GM12873 (cell line): ENCODE measurements around the gene DUSP16.

Experiments
- TF ChIP-seq, protein P1 (sequence below): IDR thresholded peaks from 2 replicates; pipeline ENCODE4 v1.5.1; 2012; ENCODE audit warnings: low read depth, mild to moderate bottlenecking, moderate library complexity, low read length, control low read depth; ENCODE audit not compliant: insufficient read depth; ENCODE audit errors: missing control alignments

DUSP16 gene, protein sequence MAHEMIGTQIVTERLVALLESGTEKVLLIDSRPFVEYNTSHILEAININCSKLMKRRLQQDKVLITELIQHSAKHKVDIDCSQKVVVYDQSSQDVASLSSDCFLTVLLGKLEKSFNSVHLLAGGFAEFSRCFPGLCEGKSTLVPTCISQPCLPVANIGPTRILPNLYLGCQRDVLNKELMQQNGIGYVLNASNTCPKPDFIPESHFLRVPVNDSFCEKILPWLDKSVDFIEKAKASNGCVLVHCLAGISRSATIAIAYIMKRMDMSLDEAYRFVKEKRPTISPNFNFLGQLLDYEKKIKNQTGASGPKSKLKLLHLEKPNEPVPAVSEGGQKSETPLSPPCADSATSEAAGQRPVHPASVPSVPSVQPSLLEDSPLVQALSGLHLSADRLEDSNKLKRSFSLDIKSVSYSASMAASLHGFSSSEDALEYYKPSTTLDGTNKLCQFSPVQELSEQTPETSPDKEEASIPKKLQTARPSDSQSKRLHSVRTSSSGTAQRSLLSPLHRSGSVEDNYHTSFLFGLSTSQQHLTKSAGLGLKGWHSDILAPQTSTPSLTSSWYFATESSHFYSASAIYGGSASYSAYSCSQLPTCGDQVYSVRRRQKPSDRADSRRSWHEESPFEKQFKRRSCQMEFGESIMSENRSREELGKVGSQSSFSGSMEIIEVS

DNA sequence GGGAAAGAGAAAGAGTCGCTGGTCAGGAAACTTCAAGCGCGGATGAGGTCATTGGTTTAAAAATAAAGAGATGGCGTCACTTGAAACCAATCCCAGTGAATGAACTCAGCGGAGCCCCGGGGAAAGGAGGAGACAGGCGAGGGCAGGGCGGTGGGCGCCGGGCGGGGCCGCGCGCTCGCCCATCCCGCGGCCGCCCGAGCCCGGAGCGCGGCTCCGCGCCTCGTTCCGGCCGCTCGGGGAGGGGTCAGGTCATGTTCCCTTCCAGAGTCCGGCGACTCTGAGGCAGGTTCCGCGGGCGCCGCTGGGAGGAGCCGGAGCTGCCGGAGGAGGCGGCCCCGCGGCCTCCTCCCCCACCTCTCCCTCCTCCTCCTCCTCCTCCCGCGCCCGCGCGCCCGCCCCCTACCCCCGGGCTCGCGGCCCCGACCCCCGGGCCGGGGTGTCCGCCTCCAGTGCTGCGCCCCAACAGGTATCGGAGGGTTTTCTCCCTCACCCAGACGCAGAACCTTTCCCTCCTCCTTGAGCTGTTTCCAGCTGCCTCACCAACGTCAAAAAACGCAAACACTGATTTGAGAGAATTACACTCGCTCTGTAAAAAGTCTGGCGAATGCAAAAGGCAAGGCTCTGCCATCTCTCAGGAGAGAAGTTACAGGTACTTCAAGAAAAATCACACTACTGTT lies at the start of gene DUSP16:
DUSP16 (minus strand) TSS at position 279 of the 677 bp plus-strand sequence. CDS start 41,765 bp downstream, outside the sequence.
- TF ChIP-seq, protein P1, sequence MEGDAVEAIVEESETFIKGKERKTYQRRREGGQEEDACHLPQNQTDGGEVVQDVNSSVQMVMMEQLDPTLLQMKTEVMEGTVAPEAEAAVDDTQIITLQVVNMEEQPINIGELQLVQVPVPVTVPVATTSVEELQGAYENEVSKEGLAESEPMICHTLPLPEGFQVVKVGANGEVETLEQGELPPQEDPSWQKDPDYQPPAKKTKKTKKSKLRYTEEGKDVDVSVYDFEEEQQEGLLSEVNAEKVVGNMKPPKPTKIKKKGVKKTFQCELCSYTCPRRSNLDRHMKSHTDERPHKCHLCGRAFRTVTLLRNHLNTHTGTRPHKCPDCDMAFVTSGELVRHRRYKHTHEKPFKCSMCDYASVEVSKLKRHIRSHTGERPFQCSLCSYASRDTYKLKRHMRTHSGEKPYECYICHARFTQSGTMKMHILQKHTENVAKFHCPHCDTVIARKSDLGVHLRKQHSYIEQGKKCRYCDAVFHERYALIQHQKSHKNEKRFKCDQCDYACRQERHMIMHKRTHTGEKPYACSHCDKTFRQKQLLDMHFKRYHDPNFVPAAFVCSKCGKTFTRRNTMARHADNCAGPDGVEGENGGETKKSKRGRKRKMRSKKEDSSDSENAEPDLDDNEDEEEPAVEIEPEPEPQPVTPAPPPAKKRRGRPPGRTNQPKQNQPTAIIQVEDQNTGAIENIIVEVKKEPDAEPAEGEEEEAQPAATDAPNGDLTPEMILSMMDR = peak; percentile 5

DNA sequence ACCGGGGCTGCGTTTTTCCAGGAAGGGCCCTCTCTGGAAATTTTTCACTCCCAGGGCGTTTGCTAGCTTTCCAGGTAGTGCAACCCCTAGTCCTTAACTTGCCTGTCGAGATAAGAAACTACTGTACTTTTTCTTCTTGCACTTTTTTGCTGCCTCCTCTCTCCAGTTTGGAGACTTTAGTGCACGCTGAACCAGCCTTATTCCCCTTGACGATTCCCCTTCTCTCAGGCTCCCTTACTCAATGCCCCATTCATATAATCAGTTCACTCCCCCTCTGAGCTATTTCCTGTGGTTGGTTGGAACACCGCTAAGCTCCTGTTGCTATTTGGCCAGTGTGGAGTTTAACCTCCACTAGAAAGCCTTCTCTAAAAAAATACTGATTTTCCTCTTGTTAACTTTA lies 49.7 kb upstream of the DUSP16 start:
- TF ChIP-seq, protein P1 = no peak

DNA sequence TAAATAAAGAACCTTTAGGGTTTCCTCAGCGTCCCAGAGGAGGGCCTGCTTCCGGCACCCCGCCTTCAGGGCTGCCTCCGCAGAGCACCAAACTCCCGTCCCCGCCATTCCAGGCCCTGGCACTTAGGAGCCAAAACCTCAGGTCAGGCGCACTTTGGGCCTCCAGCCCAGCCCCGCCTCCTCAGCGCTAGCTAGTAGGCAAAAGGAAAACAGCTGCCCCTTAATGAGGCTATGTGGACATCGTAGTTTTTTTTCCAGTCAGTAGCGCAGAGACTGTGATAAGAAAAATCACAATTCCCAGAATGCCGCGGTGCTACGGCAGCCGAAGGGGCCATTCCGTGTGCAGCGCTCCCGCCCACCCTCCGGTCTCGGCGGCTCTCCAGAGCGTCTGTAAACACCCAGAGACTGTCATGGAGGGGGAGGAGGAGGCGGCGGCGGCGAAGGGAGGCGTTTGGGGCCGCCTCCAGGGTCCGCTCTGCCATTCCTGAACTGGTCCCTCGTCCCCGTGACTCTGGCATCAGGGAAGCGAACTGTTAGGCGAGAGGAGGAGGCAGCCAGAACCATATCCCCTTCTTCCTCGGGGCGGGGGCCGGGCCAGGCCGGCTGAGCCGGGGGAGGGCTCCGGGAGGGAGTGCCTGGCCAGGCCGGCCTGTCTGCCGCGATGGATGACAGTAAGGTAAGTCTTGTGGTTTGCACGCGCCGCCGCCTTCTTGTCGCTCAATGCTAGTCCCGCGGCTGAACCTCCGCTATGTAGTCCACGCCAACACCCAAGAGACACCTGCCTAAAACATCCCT lies 49.0 kb upstream of the DUSP16 start, which contains the start of gene CREBL2:
CREBL2 (plus strand) TSS at position 365 of the 795 bp plus-strand sequence; CDS start at position 662, 297 bp downstream.
- TF ChIP-seq, protein P1 = no peak

DNA sequence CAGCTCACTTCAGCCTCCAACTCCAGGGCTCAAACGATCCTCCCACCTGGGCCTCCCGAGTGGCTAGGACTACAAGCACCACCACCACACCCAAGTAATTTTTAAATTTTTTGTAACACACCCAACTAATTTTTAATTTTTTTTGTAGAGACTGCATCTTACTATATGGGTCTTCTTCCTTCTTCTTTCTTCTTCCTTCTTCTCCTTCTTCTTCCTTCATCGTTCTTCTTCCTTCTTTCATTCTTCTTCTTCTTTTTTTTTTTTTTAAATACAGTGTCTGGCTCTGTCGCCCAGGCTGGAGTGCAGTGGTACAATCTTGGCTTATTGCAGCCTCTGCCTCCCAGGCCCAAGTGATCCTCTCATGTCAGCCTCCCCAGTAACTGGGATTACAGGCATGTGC lies 48.0 kb upstream of the DUSP16 start:
- TF ChIP-seq, protein P1 = no peak

DNA sequence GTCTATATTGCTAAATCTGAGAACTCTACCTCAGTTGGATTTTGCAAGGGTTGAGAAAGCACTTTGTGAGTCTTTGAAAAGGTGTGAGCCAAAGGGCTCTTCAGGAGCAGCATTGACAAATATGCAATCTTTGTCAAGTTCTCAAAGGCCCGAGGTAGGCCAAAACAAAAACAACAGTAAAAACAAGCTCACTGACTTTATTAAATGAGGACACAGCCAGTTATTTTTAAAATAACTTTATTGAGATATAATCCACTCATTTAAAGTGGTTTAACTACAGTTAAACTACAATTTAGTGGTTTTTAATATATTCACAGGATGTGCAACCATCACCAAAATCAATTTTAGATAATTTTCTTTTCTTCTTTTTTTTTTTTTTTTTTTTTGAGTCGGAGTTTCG lies 47.0 kb upstream of the DUSP16 start:
- TF ChIP-seq, protein P1 = no peak

DNA sequence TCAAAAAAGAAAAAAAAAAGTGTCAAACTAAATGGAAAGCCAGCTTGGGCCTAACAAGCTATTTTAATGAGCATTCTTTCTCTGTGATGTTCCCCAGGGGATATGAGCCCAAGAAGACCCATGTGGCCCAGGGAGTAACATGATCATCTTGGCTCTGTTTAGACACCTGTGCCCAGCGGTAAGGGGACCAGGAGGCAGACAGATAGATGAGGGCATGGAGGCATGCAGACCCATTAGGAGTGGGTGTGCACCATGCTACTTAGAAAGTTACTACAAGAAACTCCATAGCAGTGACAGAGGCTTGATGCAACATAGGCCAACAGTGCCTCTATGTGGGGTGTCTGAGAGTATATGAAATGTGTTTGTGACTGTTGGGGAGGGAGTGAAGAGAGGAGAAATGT lies 45.9 kb upstream of the DUSP16 start:
- TF ChIP-seq, protein P1 = peak; percentile 49
